Activated T-cell treated with anti-CD3 and anti-CD28 coated beads, Interleukin-2, amount 50 U/mL, for 4 hours (primary cell): ENCODE measurements around the gene NKAP. TPM values are rescaled to one million over a fixed set of nuclear protein-coding genes. Genes with fewer than 3 reads are reported as not detected.
"Not testable (repeated sequence)": the region's sequence is repeated elsewhere in the genome, so short reads cannot be mapped to it uniquely, and the experiment has no call there.

Experiments used
- ATAC-seq, 2 donors: fragments of 200-7000 bp; cut with Tn5 transposase; one replicate each; pipeline ENCODE4 v1.10.0; 2021
- DNase-seq: peaks from one replicate; pipeline ENCODE4 v3.0.0-alpha.2; 2020
- H3K27me3 Mint-ChIP-seq: one replicate; pipeline ENCODE4 v1.8.0; 2021; ENCODE audit warnings: low read depth, mixed read lengths
- H3K36me3 Mint-ChIP-seq: one replicate; pipeline ENCODE4 v1.8.0; 2022; ENCODE audit warnings: mixed read lengths; ENCODE audit not compliant: insufficient read depth
- H3K4me1 Mint-ChIP-seq: one replicate; pipeline ENCODE4 v1.8.0; 2021; ENCODE audit warnings: low read depth, mixed read lengths
- H3K4me3 Mint-ChIP-seq: one replicate; pipeline ENCODE4 v1.8.0; 2021; ENCODE audit warnings: mild to moderate bottlenecking, moderate library complexity, mixed read lengths
- H3K9me3 Mint-ChIP-seq: one replicate; pipeline ENCODE4 v1.8.0; 2021; ENCODE audit warnings: mixed read lengths
- total RNA-seq, 3 donors: library from RNA; stranded (reverse); gene quantifications; one replicate each; pipeline ENCODE4 v1.2.1, GENCODE V29; 2021

Gene NKAP
- total RNA-seq, 3 donors from 2014 or later, result 9.0 to 10.5 (median 9.8) TPM

- not testable (repeated sequence) for H3K9me3 Mint-ChIP-seq, H3K36me3 Mint-ChIP-seq, H3K4me3 Mint-ChIP-seq
- Mint-ChIP-seq H3K27me3 (peaks cover 21% of the 10 kb centered on the region), H3K4me1 (peaks cover 13% of the 10 kb centered on the region)
- DNase-seq (peak; percentile 6), ATAC-seq (peak; percentile 73 to 78)
Measured at GRCh38 chrX:119955807-119956570, 12.4 kb upstream of the NKAP start.

- H3K36me3 Mint-ChIP-seq, result no peaks in the 10 kb centered on the region
- DNase-seq, result no peak
- ATAC-seq, result no peak
- peaks cover 16% of the 10 kb centered on the region for H3K27me3 Mint-ChIP-seq
- no peak overlapping the region for H3K4me3 Mint-ChIP-seq
- H3K4me1 Mint-ChIP-seq, result peaks cover 13% of the 10 kb centered on the region
- H3K9me3 Mint-ChIP-seq, result no peaks in the 10 kb centered on the region
Measured at GRCh38 chrX:119954374-119954773, 10.8 kb upstream of the NKAP start.

DNA sequence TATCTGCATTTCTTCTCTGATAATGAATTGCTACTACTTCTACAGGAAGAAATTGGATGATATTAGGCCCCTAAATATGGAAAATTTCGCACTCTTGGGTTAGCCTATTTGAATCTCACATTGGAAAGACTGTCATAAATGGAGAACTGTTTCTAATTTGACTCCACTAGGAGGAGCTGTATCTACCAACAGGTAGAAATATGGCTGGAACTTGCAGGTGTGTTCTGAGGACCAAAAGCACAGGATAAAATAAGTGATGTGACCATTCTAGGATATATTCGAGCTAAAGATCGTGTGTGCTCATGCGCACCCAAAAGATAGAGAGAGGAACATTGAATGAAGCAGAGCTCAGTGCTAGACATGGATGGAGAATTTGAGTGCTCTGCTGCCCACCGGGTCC lies 4.8 kb upstream of the NKAP start:
- ATAC-seq (no peak), DNase-seq (no peak)
- peaks cover 6% of the 10 kb centered on the region for H3K27me3 Mint-ChIP-seq
- H3K36me3 Mint-ChIP-seq, result no peaks in the 10 kb centered on the region
- H3K4me3 Mint-ChIP-seq, result no peak overlapping the region
- H3K4me1 Mint-ChIP-seq, result peaks cover 5% of the 10 kb centered on the region
- no peaks in the 10 kb centered on the region for H3K9me3 Mint-ChIP-seq

DNA sequence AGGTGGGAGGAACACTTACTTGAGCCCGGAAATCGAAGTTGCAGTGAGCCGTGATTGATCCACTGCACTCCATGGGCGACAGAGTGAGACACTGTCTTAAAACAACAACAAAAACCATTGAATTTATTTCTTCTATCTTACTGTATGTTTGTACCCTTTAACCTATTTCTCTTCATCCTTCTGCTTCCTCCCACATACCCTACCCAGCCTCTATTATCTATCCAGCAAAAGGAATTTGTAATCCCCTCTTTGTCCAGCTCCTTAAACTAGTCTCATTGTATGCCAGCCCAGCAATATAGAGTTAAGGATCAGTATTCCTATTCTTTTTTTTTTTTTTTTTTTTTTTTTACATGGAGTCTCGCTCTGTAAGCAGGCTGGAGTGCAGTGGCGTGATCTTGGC lies 1.9 kb upstream of the NKAP start:
- H3K36me3 Mint-ChIP-seq, result no peaks in the 10 kb centered on the region
- ATAC-seq (no peak), DNase-seq (no peak)
- no peak overlapping the region for H3K4me3 Mint-ChIP-seq
- H3K4me1 Mint-ChIP-seq, result peaks cover 22% of the 10 kb centered on the region
- peaks cover 6% of the 10 kb centered on the region for H3K27me3 Mint-ChIP-seq
- no peaks in the 10 kb centered on the region for H3K9me3 Mint-ChIP-seq

GRCh38 chrX:119942831-119943184 lies 743 bp downstream of the NKAP start:
- DNase-seq (no peak), ATAC-seq (peak in 1 of 2 donors; percentile 3)
- Mint-ChIP-seq H3K9me3 (no peaks in the 10 kb centered on the region), H3K27me3 (no peaks in the 10 kb centered on the region), H3K36me3 (no peaks in the 10 kb centered on the region), H3K4me3 (peak overlapping the region; percentile 95), H3K4me1 (peaks cover 23% of the 10 kb centered on the region)

GRCh38 chrX:119942173-119942819 lies 1.3 kb downstream of the NKAP start:
- no peaks in the 10 kb centered on the region for H3K27me3 Mint-ChIP-seq
- no peaks in the 10 kb centered on the region for H3K9me3 Mint-ChIP-seq
- DNase-seq, result no peak
- ATAC-seq, result no peak
- H3K4me1 Mint-ChIP-seq, result peaks cover 23% of the 10 kb centered on the region
- H3K4me3 Mint-ChIP-seq, result peak overlapping the region; percentile 95
- no peaks in the 10 kb centered on the region for H3K36me3 Mint-ChIP-seq

GRCh38 chrX:119941336-119941735 lies 2.2 kb downstream of the NKAP start:
- no peaks in the 10 kb centered on the region for H3K9me3 Mint-ChIP-seq
- H3K4me1 Mint-ChIP-seq, result peaks cover 23% of the 10 kb centered on the region
- H3K4me3 Mint-ChIP-seq, result peak overlapping the region; percentile 21
- ATAC-seq, result no peak
- no peaks in the 10 kb centered on the region for H3K36me3 Mint-ChIP-seq
- DNase-seq, result no peak
- H3K27me3 Mint-ChIP-seq, result no peaks in the 10 kb centered on the region

DNA sequence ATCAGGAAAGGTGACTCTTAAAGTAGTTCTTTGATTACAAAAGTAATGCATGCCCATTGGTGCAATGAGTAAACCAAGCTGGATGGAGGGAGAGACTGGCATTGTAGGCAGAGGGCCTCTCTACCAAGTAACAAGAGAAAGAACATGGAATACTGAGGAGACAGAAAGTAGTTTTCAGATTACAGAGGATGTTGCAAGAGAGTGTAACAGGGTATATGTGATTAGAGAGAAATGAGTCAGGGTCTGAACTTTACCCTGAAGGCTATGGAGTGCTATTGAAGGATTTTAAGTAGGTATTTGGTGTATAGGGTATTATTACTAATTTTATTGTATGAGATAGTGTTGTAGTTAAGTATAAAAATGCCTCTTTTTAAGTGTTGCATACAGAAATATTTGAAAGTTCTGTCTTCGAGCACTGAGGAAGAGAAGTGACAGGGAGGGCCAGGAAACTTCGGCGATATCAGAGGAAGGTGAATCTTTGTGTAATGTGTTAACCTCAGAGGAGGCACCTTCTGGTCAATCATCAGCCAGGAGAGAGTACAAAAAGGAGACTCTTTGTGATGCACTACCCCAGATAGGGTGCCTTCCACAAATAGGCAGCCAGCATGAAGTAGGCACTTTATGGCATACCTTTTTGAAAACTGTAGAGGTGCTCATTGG lies 8.2 kb downstream of the NKAP start:
- Mint-ChIP-seq H3K4me3 (no peak overlapping the region), H3K4me1 (no peaks in the 10 kb centered on the region), H3K36me3 (peaks cover 14% of the 10 kb centered on the region), H3K9me3 (no peaks in the 10 kb centered on the region), H3K27me3 (no peaks in the 10 kb centered on the region)
- DNase-seq, result no peak
- no peak for ATAC-seq

DNA sequence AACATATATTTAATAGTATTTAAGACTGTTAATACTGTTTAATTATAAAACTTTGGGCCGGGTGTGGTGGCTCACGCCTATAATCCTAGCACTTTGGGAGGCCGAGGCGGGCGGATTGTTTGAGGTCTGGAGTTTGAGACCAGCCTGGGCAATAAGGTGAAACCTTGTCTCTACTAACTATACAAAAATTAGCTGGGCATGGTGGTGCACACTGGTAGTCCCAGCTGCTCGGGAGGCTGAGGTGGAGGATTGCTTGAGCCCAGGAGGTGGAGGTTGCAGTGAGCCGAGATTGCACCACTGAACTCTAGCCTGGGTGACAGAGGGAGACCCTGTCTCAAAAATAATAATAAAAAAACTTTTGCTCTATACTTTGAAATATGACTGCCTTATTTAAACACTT lies 21.2 kb downstream of the NKAP start:
- not testable (repeated sequence) for H3K27me3 Mint-ChIP-seq, H3K4me3 Mint-ChIP-seq, H3K4me1 Mint-ChIP-seq, H3K36me3 Mint-ChIP-seq, ATAC-seq, DNase-seq, H3K9me3 Mint-ChIP-seq

DNA sequence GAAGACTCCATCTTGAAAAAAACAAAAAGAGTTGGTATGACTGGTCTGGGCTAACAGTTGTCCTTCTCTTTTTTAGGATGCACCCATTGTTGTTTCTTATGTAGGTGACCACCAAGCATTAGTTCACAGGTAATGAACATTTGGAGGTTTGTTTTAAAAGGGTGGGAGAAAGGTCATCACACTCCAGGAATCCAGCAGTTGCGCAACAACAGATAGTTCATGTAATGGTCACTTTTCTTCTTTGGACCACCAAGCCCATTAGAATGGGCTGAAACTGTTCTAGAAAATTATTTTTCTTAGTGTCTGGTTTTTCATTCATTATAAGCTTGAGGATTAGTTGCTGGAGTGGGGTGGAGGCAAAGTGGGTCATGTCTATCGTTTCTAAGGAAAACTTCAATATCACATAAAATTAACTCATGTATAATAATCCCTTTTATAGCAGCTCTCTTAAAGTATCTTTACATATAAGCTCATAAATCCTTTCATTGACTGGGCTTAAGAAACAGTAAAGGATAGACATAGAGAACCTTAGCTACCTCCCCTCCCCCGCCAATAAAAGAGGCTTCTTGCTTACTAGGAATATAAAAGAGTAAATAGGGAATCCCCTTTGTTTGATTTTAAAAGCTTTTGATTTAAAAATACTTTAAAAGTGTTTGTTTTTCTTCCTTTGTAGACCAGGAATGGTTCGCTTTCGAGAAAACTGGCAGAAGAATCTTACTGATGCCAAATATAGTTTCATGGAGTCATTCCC lies 23.5 kb downstream of the NKAP start:
- ATAC-seq (no peak), DNase-seq (no peak)
- H3K4me1 Mint-ChIP-seq, result no peaks in the 10 kb centered on the region
- H3K4me3 Mint-ChIP-seq, result no peak overlapping the region
- H3K36me3 Mint-ChIP-seq, result peaks cover 2% of the 10 kb centered on the region
- H3K9me3 Mint-ChIP-seq, result no peaks in the 10 kb centered on the region
- H3K27me3 Mint-ChIP-seq, result no peaks in the 10 kb centered on the region

DNA sequence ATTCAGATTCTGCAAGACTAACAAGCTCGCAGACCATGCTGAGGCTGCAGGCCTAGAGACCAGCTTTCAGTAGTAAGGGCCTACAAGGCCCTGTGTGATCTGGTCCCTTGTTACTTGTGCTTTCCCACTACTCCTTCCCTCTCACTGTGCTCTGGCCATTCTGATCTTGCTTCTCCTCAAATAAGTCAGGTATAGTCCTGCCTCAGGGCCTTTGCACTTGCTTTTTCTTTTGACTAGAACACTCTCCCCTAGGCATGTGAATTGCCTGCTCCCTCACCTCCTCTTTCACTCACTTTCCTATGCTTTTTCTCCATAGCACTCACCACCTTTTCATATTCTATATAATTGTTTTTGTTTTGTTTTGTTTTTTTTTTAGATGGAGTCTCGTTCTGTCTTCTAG lies 25.7 kb downstream of the NKAP start:
- Mint-ChIP-seq H3K4me1 (no peaks in the 10 kb centered on the region), H3K27me3 (no peaks in the 10 kb centered on the region), H3K4me3 (no peak overlapping the region), H3K9me3 (no peaks in the 10 kb centered on the region), H3K36me3 (no peaks in the 10 kb centered on the region)
- ATAC-seq (no peak), DNase-seq (no peak)

DNA sequence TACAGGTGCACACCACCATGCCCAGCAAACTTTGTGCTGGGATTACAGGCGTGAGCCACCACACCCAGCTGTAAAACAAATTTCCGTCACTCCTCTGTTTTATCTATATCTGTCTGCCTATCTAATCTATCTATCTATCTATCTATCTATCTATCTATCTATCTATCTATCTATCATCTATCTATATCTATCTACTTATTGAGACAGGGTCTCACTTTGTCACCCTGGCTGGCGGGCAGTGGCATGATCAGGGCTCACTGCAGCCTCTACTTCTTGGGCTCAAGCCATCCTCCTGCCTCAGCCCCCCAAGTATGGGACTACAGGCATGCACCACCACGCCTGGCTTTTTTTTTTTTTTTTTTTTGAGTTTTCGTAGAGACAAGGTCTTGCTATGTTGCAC lies 27.2 kb downstream of the NKAP start:
- Mint-ChIP-seq H3K9me3 (no peaks in the 10 kb centered on the region), H3K27me3 (no peaks in the 10 kb centered on the region), H3K4me3 (no peak overlapping the region), H3K36me3 (no peaks in the 10 kb centered on the region), H3K4me1 (no peaks in the 10 kb centered on the region)
- no peak for DNase-seq
- no peak for ATAC-seq

- DNase-seq (no peak), ATAC-seq (no peak)
- Mint-ChIP-seq H3K4me3 (no peak overlapping the region), H3K9me3 (no peaks in the 10 kb centered on the region), H3K27me3 (no peaks in the 10 kb centered on the region), H3K36me3 (no peaks in the 10 kb centered on the region), H3K4me1 (peaks cover 1% of the 10 kb centered on the region)
Measured at GRCh38 chrX:119900976-119901375, 42.6 kb downstream of the NKAP start.

- ATAC-seq (no peak), DNase-seq (no peak)
- Mint-ChIP-seq H3K4me1 (peaks cover 1% of the 10 kb centered on the region), H3K27me3 (no peaks in the 10 kb centered on the region), H3K4me3 (no peak overlapping the region), H3K9me3 (no peaks in the 10 kb centered on the region), H3K36me3 (no peaks in the 10 kb centered on the region)
Measured at GRCh38 chrX:119899125-119899524, 44.4 kb downstream of the NKAP start.
